Stimulated activated CD8-positive, alpha-beta memory T cell treated with anti-CD3 and anti-CD28 coated beads, Interleukin-4, amount 100 ng/mL, for 1 hour (primary cell): ENCODE measurements around the gene MUC4.

Source experiments
- DNase-seq, 2 donors: peaks; one replicate each; pipeline ENCODE4 v3.0.0-alpha.2; 2020; ENCODE audit warnings: low read depth in 2 of 2, low spot score in 1 of 2

Gene MUC4

DNA sequence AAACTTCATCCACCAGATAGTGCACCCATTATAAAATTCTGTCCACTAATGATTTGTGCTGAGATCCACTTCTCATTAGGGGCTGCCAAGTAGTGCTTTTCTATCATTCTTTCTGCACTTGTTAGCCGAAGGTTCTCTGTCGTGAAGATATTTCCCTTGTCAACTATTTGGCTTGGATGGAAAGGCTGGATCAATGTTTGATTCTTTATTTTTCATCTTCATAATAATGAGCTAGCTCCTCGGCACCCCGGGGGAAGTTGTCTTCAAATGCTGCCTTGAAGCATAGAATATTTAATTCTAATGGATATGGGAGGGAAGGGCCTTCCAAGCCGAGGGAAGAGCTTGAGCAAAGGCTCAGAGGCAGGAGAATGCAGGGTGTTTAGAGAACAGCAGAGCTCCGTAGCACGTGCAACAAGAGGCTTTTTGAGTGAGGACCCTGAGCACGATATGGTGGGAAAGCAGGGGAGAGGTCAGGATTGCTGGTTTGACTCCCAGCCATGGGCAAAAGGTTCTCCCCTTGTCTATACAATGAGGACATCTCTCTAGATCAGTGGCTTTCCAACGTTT is 107.2 kb downstream of the MUC4 start:
- no peak for DNase-seq

DNA sequence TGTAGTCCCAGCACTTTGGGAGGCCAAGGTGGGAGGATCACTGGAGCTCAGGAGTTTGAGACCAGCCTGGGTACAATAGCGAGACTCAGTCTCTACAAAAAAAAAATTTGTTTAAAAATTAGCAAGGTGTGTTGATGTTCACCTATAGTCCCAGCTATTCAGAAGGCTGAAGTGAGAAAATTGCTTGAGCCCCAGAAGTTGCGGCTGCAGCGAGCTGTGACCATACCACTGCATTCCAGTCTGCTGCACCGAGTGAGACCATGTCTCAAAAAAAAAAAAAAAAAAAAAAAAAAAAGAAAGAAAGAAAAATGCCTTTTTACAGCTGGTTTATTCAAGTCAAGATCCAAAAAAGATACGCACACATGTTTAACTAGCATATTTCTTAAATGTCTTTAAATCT is 108.0 kb downstream of the MUC4 start:
- no peak for DNase-seq

DNA sequence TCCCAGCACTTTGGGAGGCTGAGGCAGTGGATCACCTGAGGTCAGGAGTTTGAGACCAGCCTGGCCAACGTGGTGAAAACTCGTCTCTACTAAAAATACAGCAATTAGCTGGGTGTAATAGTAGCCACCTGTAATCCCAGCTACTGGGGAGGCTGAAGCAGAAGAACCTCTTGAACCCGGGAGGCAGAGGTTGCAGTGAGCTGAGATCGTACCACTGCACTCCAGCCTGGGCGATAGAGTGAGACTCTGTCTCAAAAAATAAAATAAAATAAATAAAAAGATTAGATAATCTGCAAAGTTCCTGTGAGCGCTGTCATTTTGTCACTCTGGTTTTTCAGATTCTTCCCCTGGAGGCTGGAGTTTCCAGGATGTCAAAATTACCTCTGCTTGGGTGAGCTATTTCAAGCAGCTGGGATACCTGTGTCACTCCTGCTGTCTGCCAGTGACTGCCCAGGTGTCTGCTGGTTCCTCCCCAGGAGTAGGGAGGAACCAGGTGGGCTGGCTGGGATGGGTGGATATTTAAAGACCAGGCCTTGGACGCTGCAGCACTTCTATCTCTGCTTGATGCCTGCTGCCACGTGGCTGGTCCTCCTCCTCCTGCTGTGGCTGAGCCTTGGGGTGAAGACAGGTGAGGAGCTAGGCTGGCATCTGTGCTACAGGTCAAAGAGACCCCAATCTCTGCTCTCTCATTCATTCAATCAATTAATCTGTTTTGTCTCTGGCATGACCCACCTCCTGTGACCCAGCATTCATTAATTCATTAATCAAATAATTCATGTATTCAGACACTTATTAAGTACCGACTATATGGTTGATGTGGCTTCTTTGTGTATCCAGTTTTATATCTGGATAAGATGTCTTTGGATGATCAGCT is 110.5 kb downstream of the MUC4 start:
- no peak for DNase-seq

DNA sequence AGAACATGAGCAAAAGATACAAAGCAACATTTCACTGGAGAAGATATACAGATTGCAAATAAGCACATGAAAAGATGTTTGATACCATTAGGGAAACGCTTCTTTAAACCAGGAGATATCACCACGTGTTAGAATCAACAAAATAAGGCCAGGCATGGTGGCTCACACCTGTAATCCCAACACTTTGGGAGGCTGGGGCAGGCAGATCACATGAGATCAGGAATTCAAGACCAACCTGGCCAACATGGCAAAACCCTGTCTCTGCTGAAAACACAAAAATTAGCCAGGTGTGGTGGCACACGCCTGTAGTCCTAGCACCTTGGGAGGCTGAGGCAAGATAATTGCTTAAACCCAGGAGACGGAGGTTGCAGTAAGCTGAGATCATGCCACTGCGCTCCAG is 111.4 kb downstream of the MUC4 start:
- DNase-seq = no peak

DNA sequence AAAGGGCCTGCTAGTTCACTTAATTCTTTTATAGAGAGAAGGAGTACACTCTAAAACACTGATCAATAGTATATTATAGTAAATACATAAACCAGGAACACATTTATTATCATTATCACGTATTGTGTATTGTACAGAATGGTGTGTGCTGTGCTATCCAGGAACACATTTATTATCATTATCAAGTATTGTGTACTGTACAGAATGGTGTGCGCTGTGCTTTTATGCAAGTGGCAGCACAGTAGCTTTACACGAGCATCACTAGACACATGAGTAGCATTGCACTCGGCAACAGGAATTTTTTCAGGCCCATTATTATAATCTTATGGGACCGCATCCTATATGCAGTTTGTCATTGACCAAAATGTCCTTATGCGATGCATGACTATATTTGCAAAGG is 111.9 kb downstream of the MUC4 start:
- no peak for DNase-seq

DNA sequence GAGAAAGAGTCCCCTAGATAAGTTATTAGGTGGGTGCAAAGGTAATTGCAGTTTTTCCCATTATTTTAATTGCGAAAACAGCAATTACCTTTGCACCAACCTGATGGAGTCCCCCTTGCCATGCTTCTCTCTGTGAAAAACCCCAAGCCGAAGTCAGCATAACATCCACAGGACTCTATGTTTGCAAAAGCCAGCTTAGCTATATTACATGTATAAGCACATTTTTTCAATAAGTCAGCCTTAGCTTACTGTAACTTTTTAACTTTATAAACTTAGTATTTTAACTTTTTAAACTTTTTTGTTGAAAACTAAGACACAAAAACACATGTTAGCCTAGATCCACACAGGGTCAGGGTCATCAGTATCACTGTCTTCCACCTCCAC is 112.3 kb downstream of the MUC4 start:
- DNase-seq = no peak

DNA sequence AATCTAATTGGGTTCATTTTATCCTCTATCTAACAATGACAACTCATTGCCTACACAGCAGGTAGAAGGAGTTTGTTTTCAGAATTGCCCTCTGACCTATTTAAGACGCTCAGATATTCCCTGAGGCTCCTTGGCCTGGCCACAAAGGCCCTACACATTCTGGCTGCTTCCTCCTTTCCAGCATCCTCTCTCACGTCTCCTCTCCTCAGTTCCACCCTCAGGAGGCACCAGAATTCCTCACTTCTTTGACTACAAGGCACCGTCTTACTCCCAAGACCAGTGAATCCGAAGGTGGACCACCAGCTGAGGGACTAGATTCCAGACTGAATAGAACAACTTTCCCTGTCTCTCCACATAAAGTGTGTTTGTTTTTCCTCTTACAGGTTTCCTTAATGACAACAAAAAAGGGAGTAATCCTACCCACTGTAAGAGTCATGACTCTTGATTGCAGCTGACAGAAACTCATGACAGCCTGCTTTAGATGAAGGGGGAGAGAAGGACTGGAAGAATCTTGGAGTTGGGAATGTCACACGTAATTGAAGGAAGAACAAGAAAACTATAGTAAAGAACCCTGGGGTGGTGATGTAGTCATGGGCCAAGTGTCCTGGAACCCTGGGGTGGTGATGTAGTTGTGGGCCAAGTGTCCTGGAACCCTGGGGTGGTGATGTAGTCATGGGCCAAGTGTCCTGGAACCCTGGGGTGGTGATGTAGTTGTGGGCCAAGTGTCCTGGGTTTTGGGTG is 112.9 kb downstream of the MUC4 start:
- DNase-seq = no peak

DNA sequence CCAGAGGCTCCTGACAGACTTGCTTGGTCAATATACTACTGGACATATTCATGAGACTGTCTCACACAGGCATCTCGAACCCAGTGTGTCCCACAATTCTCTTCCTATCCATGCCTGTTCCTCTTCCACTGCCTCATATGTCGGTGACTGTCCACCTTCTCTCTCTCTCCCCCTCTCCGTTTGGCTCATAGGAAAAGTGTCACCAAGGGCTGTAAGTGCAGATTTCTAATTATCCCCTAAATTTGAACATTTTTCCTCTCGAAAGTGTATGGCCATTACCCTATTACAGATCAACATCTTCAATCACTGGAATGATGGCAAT is 113.4 kb downstream of the MUC4 start:
- DNase-seq = no peak

DNA sequence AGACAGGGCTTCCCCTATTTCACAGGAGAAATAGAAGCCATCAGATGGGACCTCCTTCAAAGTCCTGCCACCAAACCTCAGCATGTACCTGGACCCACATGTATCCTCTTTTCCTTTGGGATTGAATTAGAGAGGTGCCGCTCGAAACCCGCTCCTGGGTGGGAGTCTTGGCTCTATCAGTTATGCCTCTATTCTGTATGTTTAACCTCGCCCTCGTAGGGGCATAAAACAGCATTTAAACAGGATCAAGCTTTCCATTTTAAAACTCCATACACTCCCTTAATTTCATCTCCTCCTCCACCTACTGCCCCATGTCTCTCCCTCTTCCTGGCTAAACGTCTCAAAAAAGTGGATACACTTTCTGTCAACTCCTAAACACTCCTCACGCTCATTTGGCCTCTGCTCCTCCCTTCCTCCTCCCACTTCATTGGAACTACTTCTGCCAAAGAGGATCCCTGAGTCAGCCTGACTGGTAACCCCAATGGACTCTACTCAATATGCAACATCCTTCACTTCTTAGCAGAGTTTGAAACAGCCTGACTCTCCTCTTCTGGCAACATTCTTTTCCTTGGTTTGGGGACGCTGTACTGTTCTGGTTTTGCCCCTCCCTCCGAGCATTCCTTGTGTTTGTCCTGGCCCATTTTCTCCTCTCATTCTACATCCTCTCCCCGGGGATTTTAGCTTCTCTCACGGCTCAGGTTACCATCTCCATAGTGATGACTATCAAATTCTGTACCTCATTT is 114.0 kb downstream of the MUC4 start:
- DNase-seq = no peak
